HG03521 (cell line): ENCODE data around the gene GNG4.

ENCODE experiments used
- ATAC-seq: cut with Tn5 transposase; IDR thresholded peaks from one replicate; pipeline ENCODE4 v1.9.1; 2021; ENCODE audit warnings: mild to moderate bottlenecking, moderate library complexity; ENCODE audit not compliant: unreplicated experiment

Gene GNG4

DNA sequence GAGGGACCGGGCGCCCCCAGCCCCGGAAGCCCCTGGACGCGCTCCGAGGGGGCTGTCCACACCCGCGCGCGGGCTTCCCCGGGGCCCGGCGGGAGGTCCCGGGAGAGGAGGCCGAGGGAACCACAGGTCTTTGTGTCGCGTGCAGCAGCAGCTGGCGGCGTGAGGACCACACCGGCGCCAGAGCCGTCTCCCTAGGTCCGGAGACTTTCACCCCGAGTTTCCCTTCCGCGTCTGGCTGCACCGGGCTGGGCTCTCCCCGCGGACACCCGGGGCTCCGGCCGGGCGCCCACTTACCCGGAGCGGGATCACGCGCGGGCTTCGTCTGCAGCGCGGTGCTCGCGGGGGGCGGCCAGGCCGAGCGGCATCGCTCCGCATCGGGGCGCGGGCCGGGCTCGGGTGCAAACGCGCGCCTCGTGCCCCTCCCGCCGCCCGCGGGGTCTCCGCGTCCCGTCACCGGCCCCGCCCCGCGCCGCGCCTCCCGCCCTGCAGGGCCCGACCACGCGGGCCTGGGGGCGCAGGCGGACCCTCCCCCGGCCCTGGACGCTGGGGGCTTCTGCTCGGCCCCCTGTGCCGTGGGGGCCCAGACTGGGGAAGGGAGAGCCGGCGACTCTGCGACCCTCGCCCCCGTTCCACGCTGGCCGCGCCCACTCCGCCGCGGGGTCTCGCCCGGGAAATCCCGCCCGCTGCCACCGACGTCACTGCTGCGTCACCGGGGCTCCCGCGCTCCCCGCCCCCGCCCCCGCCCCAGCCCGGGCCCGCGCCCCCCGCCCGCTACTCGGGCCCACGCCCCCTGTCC lies at the start of gene GNG4:
TSS of gene GNG4 (minus strand) at position 417 of the 796 bp plus-strand sequence. CDS start 65,946 bp downstream, outside the sequence.
- peak; percentile 45 for ATAC-seq

DNA sequence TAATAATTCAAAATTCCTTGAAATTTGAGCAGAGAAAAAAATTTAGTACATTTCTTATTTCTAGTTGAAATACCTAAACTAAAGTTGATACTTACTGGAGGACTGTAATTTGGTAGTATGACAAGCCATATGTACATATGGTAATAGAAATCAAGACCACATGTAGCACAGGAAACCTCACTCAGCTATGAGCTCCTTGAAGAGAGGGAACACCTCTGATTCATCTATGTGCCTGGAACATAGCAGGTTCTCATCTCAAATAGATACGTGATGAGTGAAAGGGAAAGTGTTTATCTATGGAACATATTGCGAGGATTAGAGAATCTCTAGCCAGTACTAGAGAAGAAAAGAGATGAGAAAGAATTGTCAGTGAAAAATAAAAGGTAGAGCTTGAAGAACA lies 47.9 kb upstream of the GNG4 start:
- no peak for ATAC-seq

DNA sequence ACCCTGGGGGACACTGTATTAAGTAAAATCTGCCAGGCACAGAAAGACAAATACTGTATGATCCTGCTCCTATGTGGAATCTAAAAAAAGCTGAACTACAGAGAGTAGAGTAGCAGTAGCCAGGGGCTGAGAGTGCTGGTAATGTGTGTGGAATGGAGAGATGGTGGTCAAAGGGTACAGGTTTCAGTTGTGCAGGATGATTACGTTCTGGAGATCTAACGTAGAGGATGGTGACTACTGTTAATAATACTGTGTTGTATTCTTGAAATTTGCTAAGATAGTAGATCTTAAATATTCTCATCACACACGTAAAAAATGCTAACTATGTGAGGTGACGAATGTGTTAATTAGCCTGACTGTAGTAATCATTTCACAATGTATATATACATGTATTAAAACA lies 39.8 kb upstream of the GNG4 start:
- ATAC-seq: no peak

DNA sequence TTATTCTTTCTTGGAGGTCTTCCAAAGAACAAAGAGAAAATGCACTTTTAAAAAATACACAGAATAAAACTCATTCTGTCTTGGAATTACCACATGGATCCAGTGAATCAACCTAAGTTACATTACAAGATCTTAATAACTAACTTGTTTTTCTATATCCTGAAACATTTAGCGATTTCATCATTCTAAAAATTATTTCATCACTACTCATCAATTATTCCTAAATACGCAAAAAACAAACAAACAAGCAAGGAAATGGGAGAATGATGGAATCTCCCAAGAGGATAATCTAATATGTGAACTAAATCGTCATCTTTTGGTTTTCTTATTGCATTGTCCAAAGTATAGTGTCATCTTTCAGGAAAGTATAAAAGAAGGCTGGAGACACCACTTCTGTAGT lies 38.5 kb upstream of the GNG4 start:
- no peak for ATAC-seq

DNA sequence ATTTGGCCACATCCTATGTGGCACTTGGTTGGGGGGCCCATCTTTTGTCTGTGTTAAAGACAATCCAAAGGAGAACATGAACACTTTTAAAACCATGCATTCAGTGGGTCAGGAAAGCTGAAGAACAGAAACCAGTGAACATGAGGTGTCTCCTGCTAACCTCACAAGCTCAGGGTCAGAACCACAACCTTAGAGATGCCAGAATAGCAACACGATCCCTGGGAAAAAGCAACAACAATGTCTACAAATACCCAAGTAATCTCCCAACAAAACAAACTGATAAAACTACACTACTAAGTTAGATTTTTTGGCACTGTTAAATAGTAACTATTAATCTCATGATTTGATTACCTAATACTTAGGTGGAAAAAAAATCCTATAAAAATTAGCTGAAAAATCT lies 34.1 kb upstream of the GNG4 start:
- ATAC-seq: no peak

DNA sequence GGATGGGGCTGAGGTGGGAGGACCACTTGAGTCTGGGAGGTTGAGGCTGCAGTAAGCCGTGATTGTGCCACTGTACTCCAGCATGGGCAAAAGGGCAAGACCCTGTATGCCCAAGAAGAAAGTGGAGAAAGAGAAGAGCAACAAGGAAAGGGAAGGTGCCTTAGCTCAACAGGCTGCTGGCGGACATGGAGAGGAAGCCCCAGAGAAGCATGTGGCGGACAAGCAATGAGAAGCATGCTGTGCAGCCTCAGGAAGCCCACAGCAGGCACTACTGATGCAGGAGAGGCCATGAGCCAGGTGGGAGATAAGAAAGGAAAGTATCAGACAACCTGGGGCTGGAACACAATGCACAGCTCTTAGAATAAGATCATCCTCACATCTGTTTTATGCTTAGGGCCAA lies 32.6 kb upstream of the GNG4 start:
- ATAC-seq: no peak

DNA sequence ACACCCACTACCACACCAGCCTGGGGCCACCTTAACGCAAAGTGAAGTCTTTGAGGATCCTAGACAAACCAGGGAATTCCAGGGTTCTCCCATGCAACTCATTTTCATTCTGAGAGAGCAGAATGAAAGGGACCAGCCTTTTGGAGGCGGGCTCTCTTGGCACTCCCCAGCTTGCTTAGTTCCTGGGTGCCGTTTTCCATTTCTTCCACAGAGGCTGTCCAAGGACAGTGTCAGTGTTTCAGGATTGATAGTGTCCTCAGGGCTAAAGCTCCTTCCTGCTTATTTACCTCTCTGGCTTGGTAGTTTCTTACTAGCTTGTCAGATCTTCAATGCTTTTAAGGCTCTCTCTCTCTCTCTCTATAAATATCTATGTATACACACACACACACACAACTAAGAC lies 30.1 kb upstream of the GNG4 start:
- ATAC-seq: no peak

DNA sequence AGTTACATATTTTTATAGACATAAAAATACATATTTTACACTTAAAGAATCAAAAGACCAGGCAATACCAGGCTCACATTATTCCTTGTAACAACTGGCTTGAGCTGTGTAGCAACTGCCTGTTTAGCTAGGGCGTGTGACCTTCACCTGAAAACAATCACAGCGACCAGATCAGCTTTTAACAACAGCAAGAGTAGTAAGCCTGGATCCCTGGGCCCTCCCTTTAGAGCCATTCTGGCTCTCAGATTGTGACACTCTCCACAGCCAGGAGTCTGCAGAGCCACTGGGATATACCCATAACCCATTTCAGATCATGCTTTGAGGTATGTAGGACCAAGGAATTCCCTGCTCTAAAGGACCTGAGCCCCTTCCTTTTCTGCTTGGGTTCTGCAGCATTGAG lies 29.4 kb upstream of the GNG4 start:
- ATAC-seq: no peak

DNA sequence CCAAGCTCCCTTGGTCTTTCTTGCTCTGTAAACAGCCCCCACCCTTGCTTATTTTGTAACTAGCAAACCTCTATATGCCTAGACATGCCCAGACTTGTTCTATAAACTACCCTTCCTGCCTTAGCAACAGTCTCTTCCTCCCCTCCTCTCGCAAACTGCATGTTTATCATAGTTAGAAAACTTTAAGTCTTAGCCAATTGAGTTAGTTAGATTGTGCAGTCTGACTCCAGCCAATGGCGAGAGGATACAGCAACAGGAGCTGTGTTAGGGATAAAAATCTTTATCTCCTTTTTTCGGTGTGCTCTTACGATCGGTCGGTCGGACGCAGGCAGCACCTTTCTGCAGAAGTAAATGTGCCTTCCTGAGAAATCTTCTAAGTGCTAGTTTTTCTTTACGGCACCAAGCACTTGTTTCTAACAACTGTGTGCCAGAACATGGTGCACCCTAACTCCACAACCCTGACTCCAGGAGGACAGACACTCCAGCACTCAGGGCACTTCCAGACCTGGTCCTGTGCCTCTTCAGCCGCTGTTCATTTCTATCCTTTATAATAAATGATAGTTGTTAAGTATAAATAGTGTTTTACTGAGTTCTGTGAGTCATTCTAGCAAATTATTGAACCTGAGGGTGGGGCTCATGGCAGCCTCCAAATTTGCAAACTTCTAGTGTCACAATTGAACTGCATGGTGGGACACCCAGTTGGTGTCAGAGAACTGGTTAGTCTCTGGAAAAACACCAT lies 25.7 kb upstream of the GNG4 start:
- no peak for ATAC-seq

DNA sequence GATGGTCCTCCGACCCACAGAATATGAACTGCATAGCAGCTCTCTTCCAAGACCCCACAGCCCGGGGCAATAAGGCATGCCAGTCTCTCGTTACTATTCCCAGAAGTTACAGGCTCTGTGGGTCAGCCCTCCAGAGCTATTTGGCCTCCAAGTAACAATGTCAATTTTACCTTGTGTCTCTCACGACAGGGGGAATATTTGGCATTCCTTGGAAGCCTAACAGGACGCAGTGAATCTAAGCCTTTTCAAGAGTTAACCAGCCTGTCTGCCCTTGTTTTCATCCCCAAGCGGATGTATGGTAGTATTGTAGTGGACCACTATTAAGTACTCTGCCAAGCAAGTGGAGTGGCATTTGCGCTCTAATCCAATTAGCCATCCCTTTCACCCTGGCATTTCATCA lies 24.4 kb upstream of the GNG4 start:
- no peak for ATAC-seq

DNA sequence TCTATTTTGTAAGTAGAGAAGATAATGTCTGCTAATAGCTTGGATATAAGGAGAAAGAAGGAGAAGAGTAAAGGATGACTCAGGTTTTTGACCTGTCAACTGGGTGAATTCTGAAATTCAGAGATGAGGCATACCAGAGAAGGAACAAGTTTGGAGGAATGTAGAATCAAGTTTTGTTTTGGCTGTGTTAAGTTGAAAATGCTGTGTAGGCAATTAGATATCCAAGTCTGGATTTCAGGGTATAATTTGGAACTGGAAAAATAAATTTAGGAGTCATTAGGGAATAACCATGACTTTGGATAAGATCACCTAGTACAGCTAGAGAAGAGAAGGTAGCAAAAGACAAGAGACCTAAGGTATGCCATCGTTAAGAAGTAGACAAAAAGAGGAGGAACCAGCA lies 22.4 kb upstream of the GNG4 start:
- ATAC-seq: no peak

DNA sequence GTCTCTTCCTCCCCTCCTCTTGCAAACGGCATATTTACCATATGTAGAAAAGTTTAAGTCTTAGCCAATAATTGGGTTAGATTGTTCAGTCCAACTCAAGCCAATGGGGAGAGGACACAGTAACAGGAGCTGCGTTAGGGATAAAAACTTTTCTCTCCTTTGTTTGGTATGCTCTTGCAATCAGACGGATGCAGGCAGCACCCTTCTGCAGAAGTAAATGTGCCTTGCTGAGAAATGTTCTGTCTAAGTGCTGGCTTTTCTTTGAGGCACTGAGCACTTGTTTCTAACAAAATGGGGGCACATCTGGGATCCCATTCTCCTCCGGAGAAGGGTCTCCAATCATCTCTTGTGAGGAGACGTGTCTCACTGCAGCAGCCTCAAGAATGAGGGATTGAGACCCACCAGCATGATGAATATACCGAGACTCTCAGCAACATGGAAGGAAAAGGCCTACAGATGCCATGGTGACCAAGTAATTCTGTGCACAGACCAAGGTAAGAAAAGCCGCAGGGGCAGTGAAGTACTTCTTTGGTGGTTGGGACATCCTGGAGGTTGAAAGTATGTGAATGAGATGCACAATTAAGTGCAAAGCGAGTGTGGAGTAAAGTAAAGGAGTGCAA lies 20.7 kb upstream of the GNG4 start:
- no peak for ATAC-seq

DNA sequence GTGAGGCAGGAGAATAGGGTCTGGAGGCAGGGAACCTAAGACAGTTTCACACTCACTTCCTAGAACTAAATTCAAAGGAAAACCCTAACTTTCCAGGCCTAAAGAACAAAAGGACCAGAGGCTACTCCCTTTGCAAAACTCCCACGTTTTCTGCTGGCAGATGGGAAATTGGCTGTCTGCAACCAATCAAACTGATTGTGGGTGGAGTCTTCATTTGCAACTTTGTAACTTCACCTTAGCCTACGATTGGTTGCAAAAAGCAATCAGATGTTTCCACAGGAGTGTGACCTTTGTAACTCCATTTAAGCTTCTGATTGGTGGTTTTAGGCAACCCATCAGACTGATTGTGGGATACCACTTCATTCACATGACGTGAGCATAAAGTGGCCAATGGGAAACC lies 19.7 kb upstream of the GNG4 start:
- ATAC-seq: no peak

DNA sequence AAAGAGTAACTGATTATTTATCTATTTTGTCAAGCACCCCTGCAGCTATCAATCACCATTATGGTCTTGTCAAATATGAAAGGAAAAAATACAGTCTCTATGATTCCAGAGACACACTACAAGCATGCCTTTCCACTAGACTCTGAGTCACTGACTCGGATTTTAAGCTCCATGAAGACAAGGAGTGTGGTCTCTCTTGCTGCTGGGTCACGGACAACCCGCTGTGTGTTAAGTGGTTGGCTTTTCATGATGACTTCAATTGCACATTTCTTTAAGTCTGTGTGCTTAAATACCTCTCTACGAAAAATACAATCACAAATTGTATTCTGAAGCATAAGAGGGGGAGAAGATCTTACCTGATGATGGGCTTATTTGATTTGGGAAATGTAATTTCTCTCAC lies 14.0 kb upstream of the GNG4 start:
- no peak for ATAC-seq

DNA sequence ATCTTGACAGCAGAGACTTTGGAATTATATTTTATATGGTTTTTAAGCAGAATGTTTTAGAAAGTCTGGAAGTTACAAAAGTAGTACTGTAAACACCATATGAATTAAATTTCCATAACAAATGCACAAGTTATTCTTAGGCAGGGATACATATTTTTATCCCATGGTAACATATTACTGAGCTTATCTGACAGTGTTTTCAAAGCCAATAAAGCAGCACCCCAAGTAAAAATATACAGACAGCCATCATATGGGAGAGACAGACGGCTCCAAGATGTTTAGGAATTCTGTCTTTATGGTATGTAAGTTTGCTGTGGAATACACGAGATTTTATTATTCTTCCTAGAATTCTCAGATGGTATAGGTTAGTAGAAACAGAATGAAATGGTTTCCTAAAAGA lies 12.0 kb upstream of the GNG4 start:
- ATAC-seq: no peak

DNA sequence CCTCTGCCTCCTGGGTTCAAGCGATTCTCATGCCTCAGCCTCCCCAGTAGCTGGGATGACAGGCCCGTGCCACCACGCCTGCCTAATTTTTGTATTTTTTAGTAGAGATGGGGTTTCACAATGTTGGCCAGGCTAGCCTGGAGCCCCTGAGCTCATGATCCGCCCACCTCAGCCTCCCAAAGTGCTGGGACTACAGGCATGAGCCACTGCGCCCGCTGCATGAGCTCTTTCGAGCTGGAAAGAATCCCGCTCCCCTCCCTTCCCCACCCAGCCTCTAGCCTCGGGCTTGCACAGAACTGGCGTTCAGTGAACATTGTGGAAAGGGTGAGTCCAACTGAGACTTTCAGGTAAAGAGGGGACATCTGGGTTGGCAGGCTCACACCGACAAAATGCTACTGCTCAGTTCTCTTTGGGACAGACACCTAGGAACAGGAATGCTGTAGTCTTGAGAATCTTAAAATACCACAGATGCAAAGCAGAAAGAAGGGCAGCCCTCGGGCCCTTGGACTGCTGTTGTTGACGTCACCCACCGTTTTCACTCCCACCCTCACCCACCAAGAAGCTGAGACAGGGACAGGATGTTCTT lies 9.7 kb upstream of the GNG4 start:
- no peak for ATAC-seq

DNA sequence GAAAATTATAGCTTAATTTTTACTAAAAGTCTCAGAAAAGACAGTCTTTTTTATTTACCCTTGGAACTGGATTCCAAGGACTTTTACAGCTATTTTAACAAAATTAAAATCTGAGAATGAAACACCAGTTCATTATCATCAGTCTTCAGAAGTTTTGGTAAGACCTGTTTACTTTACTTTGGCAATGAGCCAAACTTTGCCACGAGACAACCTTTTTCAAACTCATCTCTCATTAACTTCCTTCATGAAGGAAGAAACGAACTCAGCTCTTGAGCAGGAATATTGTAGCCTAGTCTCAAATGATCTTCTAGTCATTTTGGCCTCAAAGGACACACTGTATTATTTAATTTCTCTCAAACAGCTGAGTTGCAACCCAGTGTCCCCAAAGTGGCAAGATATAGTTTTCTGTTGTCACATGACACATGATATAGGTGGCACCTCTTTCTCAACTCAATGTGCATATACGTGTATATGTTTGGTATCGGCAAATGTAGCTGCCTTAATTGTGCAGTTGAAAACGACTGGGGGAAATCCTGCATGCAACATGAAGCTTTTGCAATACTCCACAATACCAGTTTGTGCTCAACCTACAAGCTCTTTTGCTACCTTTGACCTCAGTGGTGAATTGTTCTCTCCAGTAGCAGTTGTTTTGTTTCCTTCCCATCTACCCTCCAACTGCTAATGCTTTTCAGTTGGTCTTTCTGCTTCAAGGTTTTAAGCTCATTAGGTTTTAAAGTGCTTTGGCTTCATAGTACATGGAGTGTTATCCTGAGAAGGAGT lies 8.4 kb upstream of the GNG4 start:
- ATAC-seq: no peak

DNA sequence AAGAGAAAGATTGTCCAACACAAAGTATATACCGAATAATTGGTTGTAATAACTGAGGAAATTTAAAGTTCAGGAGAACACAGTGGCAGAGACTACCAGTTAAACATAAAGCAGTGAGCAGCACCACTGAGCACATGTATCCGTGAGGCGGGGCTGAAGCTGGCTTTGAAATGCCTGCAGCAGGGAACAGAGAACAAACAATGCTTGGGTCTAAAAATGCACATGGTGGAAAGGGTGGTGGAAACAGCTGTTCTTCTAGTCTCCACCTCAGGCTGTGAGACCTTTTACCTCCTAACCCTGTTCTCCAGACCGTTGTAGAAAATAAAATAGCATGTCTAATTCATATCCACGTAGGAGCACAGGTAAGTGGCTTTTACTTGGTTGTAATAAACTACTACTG lies 7.7 kb upstream of the GNG4 start:
- ATAC-seq: no peak

DNA sequence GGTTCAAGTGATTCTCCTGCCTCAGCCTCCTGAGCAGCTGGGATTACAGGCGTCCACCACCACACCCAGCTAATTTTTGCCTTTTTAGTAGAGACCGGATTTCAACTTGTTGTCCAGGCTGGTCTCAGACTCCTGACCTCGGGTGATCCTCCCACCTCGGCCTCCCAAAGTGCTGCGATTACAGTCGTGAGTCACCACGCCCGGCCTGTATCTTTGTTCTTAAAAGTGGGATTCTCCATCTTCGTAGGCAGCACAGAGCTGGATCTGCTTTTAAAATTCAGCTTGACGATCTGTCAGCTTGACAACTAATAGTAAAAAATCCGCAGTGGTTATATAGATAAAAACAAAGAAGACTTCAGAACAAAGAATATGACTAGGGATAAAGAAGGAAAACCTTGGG lies 2.8 kb upstream of the GNG4 start:
- no peak for ATAC-seq

DNA sequence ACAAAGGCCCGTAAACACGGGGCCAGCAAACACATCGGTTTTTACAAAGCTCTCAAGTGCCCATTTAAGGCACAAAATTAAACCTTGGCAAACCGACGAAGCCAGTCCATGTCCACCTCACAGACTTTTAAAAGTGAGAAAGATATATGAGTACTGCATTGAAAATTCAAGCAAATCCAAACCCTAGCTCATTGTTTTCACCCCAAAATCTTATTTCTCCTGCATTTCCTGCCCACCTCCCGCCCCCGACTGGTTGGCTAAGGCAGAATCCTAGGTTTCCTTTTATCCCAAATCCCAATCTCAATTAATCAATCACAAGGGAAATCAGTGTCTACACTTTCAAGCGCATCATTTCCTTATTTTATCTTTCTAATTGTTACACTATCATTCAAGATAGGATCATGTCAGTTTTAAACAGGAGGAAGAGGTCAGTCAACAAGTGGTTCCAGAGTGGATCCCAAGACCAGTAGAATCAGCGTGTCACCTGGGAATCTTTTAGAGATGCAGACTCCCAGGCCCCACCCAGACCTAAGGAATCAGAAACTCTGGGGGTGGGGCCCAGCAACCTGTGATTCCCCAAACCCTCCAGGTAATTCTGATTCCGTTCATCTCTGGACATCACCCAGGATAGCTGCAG lies 1.7 kb upstream of the GNG4 start:
- no peak for ATAC-seq
